Trophoblast cell (in vitro differentiated cells and primary cell): Measurements from ENCODE around the gene GAS2L1.

Experiments
- DNase-seq, 2 donors: peaks; one replicate each; pipeline ENCODE4 v3.0.0-alpha.2; 2016
- H2AFZ ChIP-seq: 2 replicates; pipeline ENCODE4 v1.6.1; 2013; ENCODE audit warnings: low read length, moderate library complexity, mild to moderate bottlenecking; ENCODE audit not compliant: insufficient read depth, poor library complexity
- H2AK5ac ChIP-seq: 2 replicates; pipeline ENCODE4 v1.6.1; 2013; ENCODE audit warnings: mild to moderate bottlenecking, low read length
- H2BK120ac ChIP-seq: 2 replicates; pipeline ENCODE4 v1.6.1; 2013; ENCODE audit warnings: low read length, mild to moderate bottlenecking, moderate library complexity; ENCODE audit not compliant: insufficient read depth, poor library complexity
- H2BK12ac ChIP-seq: 2 replicates; pipeline ENCODE4 v1.6.1; 2013; ENCODE audit warnings: mild to moderate bottlenecking, low read length, moderate library complexity
- H2BK5ac ChIP-seq: 2 replicates; pipeline ENCODE4 v1.6.1; 2013; ENCODE audit warnings: low read length, low read depth, moderate library complexity, mild to moderate bottlenecking; ENCODE audit not compliant: poor library complexity
- H3K14ac ChIP-seq: 2 replicates; pipeline ENCODE4 v1.6.1; 2013; ENCODE audit warnings: mild to moderate bottlenecking, low read length
- H3K18ac ChIP-seq: 2 replicates; pipeline ENCODE4 v1.6.1; 2013; ENCODE audit warnings: mild to moderate bottlenecking, low read length
- H3K23ac ChIP-seq: 2 replicates; pipeline ENCODE4 v1.6.1; 2013; ENCODE audit warnings: low read length
- H3K27ac ChIP-seq: 2 replicates; pipeline ENCODE4 v1.5.1; 2013; ENCODE audit warnings: low read depth, mild to moderate bottlenecking, inconsistent platforms, low read length, moderate library complexity
- H3K27me3 ChIP-seq: 2 replicates; pipeline ENCODE4 v1.6.1; 2013; ENCODE audit warnings: inconsistent platforms, mild to moderate bottlenecking, low read length, moderate library complexity; ENCODE audit not compliant: insufficient read depth
- H3K36me3 ChIP-seq, 2 experiments: 1 replicate in 1 of 2; 2 replicates in 1 of 2; pipeline ENCODE4 v1.6.1; 2013; ENCODE audit warnings: low read length in 2 of 2, mild to moderate bottlenecking in 2 of 2, moderate library complexity in 1 of 2; ENCODE audit not compliant: insufficient read depth in 2 of 2, control insufficient read depth in 1 of 2
- H3K4ac ChIP-seq: 2 replicates; pipeline ENCODE4 v1.6.1; 2013; ENCODE audit warnings: low read depth, mild to moderate bottlenecking, low read length, moderate library complexity
- H3K4me1 ChIP-seq, 2 experiments: 1 replicate in 1 of 2; 2 replicates in 1 of 2; pipeline ENCODE4 v1.6.1; 2013; ENCODE audit warnings: low read length in 2 of 2, mild to moderate bottlenecking in 2 of 2, moderate library complexity in 1 of 2; ENCODE audit not compliant: insufficient read depth in 2 of 2, control insufficient read depth in 1 of 2
- H3K4me2 ChIP-seq: 2 replicates; pipeline ENCODE4 v1.6.1; 2013; ENCODE audit warnings: inconsistent platforms, mild to moderate bottlenecking, low read length, moderate library complexity
- H3K4me3 ChIP-seq: 2 replicates; pipeline ENCODE4 v1.5.1; 2013; ENCODE audit warnings: mild to moderate bottlenecking, low read depth, low read length, inconsistent platforms
- H3K79me1 ChIP-seq: one replicate; pipeline ENCODE4 v1.6.1; 2013; ENCODE audit warnings: low read length
- H3K79me2 ChIP-seq: 2 replicates; pipeline ENCODE4 v1.6.1; 2013; ENCODE audit warnings: low read length, mild to moderate bottlenecking; ENCODE audit not compliant: control insufficient read depth, insufficient read depth, poor library complexity
- H3K9ac ChIP-seq: 2 replicates; pipeline ENCODE4 v1.6.1; 2013; ENCODE audit warnings: mild to moderate bottlenecking, low read length
- H3K9me3 ChIP-seq: 2 replicates; pipeline ENCODE4 v1.6.1; 2013; ENCODE audit warnings: low read depth, mild to moderate bottlenecking, control low read depth, inconsistent platforms, low read length; ENCODE audit not compliant: insufficient read depth
- H4K12ac ChIP-seq: 2 replicates; pipeline ENCODE4 v1.6.1; 2013; ENCODE audit warnings: low read depth, mild to moderate bottlenecking, low read length, moderate library complexity
- H4K8ac ChIP-seq: 2 replicates; pipeline ENCODE4 v1.6.1; 2013; ENCODE audit warnings: low read depth, mild to moderate bottlenecking, low read length, moderate library complexity
- H4K91ac ChIP-seq: one replicate; pipeline ENCODE4 v1.6.1; 2013; ENCODE audit warnings: low read depth, mild to moderate bottlenecking, low read length, moderate library complexity
- WGBS: extraction: QIAGEN DNeasy Blood & Tissue Kit; methylation state at CpG from one replicate; pipeline ENCODE4 v1.1.7; 2013; ENCODE audit warnings: missing lambda C conversion rate; ENCODE audit not compliant: insufficient read length, insufficient coverage; ENCODE audit errors: extremely low coverage; 5-methylcytosine and 5-hydroxymethylcytosine counted together

The GAS2L1 gene

DNA sequence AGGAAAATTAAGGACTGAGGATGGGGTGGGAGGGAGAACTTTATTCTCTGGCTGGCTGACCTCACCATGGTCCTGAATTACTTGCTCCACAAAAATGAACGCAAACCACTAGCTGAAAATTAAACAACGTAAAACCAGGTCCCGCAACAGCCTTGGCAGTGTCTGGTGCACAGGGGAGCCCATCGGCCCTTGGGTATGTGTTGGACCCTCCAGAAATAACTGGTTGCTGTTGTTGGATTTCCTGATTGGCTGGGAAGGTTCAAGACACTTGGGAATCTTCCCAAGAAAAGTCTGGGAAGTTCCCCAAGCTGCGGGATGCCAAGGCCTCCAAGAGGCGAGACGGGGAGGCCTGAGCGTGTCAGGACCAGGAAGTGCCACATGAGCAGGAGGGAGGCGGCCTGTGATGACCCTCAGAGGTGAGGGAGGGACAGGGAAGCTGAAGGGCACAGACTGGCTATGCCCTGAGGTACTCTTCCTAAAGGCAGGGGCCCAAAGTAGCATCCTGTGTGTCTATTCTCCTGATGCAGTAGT lies 19.4 kb downstream of the GAS2L1 start:
- H2AK5ac ChIP-seq, result no peak overlapping the region
- peaks cover 2 to 4% of the 10 kb centered on the region in 2 experiments for H3K4me1 ChIP-seq
- H3K9ac ChIP-seq, result no peak overlapping the region
- no peak overlapping the region for H4K8ac ChIP-seq
- H2AFZ ChIP-seq, result no peak overlapping the region
- no peak overlapping the region for H3K23ac ChIP-seq
- H2BK120ac ChIP-seq, result no peak overlapping the region
- H3K4me2 ChIP-seq, result no peak overlapping the region
- H3K14ac ChIP-seq, result no peak overlapping the region
- H3K27ac ChIP-seq, result no peak overlapping the region
- H4K91ac ChIP-seq, result no peak overlapping the region
- WGBS, result no CpG with 5 or more reads among the region's 9 CpGs
- peaks cover under 1% of the 10 kb centered on the region for H3K79me1 ChIP-seq
- H3K4me3 ChIP-seq, result no peak overlapping the region
- no peak overlapping the region for H2BK5ac ChIP-seq
- peaks cover 42% of the 10 kb centered on the region in 2 experiments for H3K36me3 ChIP-seq
- no peak for DNase-seq
- no peaks in the 10 kb centered on the region for H3K79me2 ChIP-seq
- no peak overlapping the region for H3K4ac ChIP-seq
- H2BK12ac ChIP-seq, result no peak overlapping the region
- no peak overlapping the region for H4K12ac ChIP-seq
- H3K18ac ChIP-seq, result no peak overlapping the region
- H3K9me3 ChIP-seq, result no peaks in the 10 kb centered on the region
- no peaks in the 10 kb centered on the region for H3K27me3 ChIP-seq

- Histone ChIP-seq H3K18ac (no peak overlapping the region), H2BK12ac (no peak overlapping the region), H4K8ac (no peak overlapping the region), H4K12ac (no peak overlapping the region), H3K4me3 (no peak overlapping the region), H4K91ac (no peak overlapping the region), H3K4me1 (peaks cover 7 to 10% of the 10 kb centered on the region in 2 experiments), H3K4ac (no peak overlapping the region), H3K23ac (no peak overlapping the region), H2BK120ac (no peak overlapping the region), H3K9ac (no peak overlapping the region), H3K27me3 (no peaks in the 10 kb centered on the region), H3K36me3 (peaks cover 46 to 48% of the 10 kb centered on the region in 2 experiments), H3K79me1 (peaks cover 3% of the 10 kb centered on the region), H3K4me2 (no peak overlapping the region), H3K9me3 (no peaks in the 10 kb centered on the region), H2AFZ (no peak overlapping the region), H2BK5ac (no peak overlapping the region), H3K79me2 (no peaks in the 10 kb centered on the region), H3K14ac (no peak overlapping the region), H2AK5ac (no peak overlapping the region), H3K27ac (no peak overlapping the region)
- WGBS, result no CpG with 5 or more reads among the region's 10 CpGs
- no peak for DNase-seq
Measured at GRCh38 chr22:29326481-29326880, 20.0 kb downstream of the GAS2L1 start.

DNA sequence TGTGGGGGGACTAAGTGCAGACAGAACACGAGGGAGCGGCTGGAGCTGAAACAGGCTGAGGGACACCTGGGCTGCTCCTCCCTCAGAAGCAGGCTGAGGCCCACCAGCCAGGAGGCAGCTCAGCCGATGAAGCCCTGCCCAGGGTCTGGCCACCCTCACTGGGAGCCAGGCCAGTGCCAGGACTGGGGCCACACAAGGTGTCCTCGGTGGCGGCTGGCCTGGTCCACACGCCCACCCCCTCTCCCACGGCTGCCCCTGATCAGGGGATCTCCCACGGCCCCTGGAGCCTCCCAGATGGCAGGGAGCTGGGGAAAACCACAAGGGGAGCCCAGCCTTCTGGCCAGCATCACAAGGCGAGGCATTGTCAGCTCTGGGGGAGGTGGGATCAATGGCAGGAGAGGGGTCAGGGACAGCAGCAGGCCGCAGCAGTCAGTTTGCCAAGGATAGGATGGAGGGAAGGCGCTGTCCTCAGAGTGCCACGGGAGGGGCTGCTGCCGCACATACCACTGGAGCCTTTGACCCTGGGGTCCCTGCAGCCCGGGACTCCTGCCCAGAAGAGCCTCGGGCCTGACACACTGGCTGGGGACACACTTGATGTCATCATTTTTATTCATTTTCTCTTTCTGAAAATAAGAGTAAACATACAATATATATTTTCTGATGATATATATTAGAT lies 20.8 kb downstream of the GAS2L1 start:
- Histone ChIP-seq H4K8ac (no peak overlapping the region), H3K79me1 (peaks cover 3% of the 10 kb centered on the region), H3K27ac (no peak overlapping the region), H3K79me2 (no peaks in the 10 kb centered on the region), H3K27me3 (no peaks in the 10 kb centered on the region), H2BK12ac (no peak overlapping the region), H4K12ac (no peak overlapping the region), H2BK5ac (no peak overlapping the region), H3K4me3 (no peak overlapping the region), H2AFZ (no peak overlapping the region), H4K91ac (no peak overlapping the region), H2BK120ac (no peak overlapping the region), H3K18ac (no peak overlapping the region), H3K4me1 (peaks cover 7 to 14% of the 10 kb centered on the region in 2 experiments), H3K4ac (no peak overlapping the region), H3K4me2 (no peak overlapping the region), H3K36me3 (peaks cover 48 to 52% of the 10 kb centered on the region in 2 experiments), H2AK5ac (no peak overlapping the region), H3K14ac (no peak overlapping the region), H3K9me3 (no peaks in the 10 kb centered on the region), H3K9ac (no peak overlapping the region), H3K23ac (no peak overlapping the region)
- no CpG with 5 or more reads among the region's 15 CpGs for WGBS
- DNase-seq, result no peak

DNA sequence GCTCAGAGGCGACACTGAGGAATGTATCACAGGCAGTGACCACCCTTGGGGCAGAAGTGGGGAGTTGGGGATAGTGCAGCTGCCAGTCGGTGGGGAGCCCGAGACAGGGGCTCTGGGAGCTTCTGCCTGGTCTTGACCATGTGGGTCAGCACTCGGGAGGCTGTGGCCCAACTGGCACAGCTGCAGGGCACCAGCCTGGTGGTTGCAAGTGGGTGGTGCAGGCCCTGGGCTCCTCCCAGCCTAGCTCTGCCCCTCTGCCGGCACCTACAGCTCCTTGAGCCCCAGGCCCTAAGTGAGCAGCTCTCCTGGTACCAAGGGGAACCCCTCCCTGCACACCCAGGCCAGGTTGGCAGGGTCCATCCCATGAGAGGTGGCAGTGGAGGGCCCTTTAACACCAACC lies 21.6 kb downstream of the GAS2L1 start:
- H4K12ac ChIP-seq, result no peak overlapping the region
- no peak overlapping the region for H2AFZ ChIP-seq
- H3K18ac ChIP-seq, result no peak overlapping the region
- H3K79me1 ChIP-seq, result peaks cover 3% of the 10 kb centered on the region
- H3K14ac ChIP-seq, result no peak overlapping the region
- no peak overlapping the region for H2BK5ac ChIP-seq
- no peak overlapping the region for H4K91ac ChIP-seq
- no peak overlapping the region for H2BK120ac ChIP-seq
- H3K23ac ChIP-seq, result no peak overlapping the region
- H2BK12ac ChIP-seq, result no peak overlapping the region
- no peak overlapping the region for H3K4me2 ChIP-seq
- no CpG with 5 or more reads among the region's 5 CpGs for WGBS
- no peak overlapping the region for H3K4ac ChIP-seq
- peaks cover 52 to 55% of the 10 kb centered on the region in 2 experiments for H3K36me3 ChIP-seq
- H3K9ac ChIP-seq, result no peak overlapping the region
- no peak overlapping the region for H3K4me3 ChIP-seq
- DNase-seq, result no peak
- no peak overlapping the region for H2AK5ac ChIP-seq
- H3K27ac ChIP-seq, result no peak overlapping the region
- no peak overlapping the region for H4K8ac ChIP-seq
- peaks cover 7 to 14% of the 10 kb centered on the region in 2 experiments for H3K4me1 ChIP-seq
- H3K9me3 ChIP-seq, result no peaks in the 10 kb centered on the region
- H3K27me3 ChIP-seq, result no peaks in the 10 kb centered on the region
- H3K79me2 ChIP-seq, result no peaks in the 10 kb centered on the region
